IMR-90 (cell line): ENCODE data around the gene RAB39B.

Source experiments
- BHLHE40 ChIP-seq: fragments of 150-350 bp; IDR thresholded peaks from 2 replicates; pipeline ENCODE4 v1.6.1; 2016; ENCODE audit warnings: mild to moderate bottlenecking, low read depth, low read length
- CEBPB ChIP-seq: IDR thresholded peaks from 2 replicates; pipeline ENCODE4 v1.6.1; 2012; ENCODE audit warnings: low read depth, low read length, improper control_type of control experiment
- CHD1 ChIP-seq: IDR thresholded peaks from 2 replicates; pipeline ENCODE4 v1.6.1; 2012; ENCODE audit warnings: low read depth, low read length, improper control_type of control experiment
- CTCF ChIP-seq: conservative IDR thresholded peaks from 2 replicates; pipeline ENCODE4 v1.5.1; 2012; ENCODE audit warnings: mild to moderate bottlenecking, low read depth, low read length, improper control_type of control experiment
- MAFK ChIP-seq: IDR thresholded peaks from 2 replicates; pipeline ENCODE4 v1.6.1; 2012; ENCODE audit warnings: low read depth, low read length, improper control_type of control experiment
- MAZ ChIP-seq: IDR thresholded peaks from 2 replicates; pipeline ENCODE4 v1.6.1; 2012; ENCODE audit warnings: low read depth, mild to moderate bottlenecking, low read length, improper control_type of control experiment, moderate library complexity, borderline replicate concordance
- MXI1 ChIP-seq: IDR thresholded peaks from 2 replicates; pipeline ENCODE4 v1.6.1; 2012; ENCODE audit warnings: low read depth, mild to moderate bottlenecking, low read length, moderate library complexity, borderline replicate concordance
- POLR2A ChIP-seq: IDR thresholded peaks from 2 replicates; pipeline ENCODE4 v1.6.1; 2012; ENCODE audit warnings: mild to moderate bottlenecking, low read depth, low read length
- SMC3 ChIP-seq: fragments of 150-350 bp; IDR thresholded peaks from 2 replicates; pipeline ENCODE4 v1.6.1; 2016; ENCODE audit warnings: low read depth, mild to moderate bottlenecking, antibody characterized with exemption, low read length, moderate library complexity
- USF2 ChIP-seq: fragments of 150-350 bp; IDR thresholded peaks from 2 replicates; pipeline ENCODE4 v1.6.1; 2017; ENCODE audit warnings: mild to moderate bottlenecking, antibody characterized with exemption, low read length, low read depth

- TF ChIP-seq CTCF = no peak
- TF ChIP-seq CEBPB = no peak
- no peak for TF ChIP-seq MAFK
- no peak for TF ChIP-seq POLR2A
- no peak for TF ChIP-seq CHD1
- no peak for TF ChIP-seq SMC3
- TF ChIP-seq USF2 = no peak
- TF ChIP-seq BHLHE40 = no peak
- no peak for TF ChIP-seq MAZ
- no peak for TF ChIP-seq MXI1
These were observed 49.5 kb upstream of the RAB39B start for GRCh38 chrX:155313766-155314165.
